ENCODE data around the gene GRPR.

The GRPR gene

GRCh38 chrX:16186380-16187007 lies 63.1 kb downstream of the GRPR start:
- DNase-seq: no peak

GRCh38 chrX:16187024-16187760 lies 63.8 kb downstream of the GRPR start:
- no peak for DNase-seq

GRCh38 chrX:16188687-16189086 lies 65.3 kb downstream of the GRPR start:
- DNase-seq: no peak

- DNase-seq: no peak
Measured at GRCh38 chrX:16191605-16192004, 68.2 kb downstream of the GRPR start.

GRCh38 chrX:16196829-16197228 lies 73.5 kb downstream of the GRPR start:
- DNase-seq: no peak

GRCh38 chrX:16199343-16199742 lies 76.0 kb downstream of the GRPR start:
- DNase-seq: no peak

GRCh38 chrX:16202943-16203342 lies 79.6 kb downstream of the GRPR start:
- no peak for DNase-seq

Measured in NCI-H510A (cell line).